K562 (cell line): ENCODE data around the gene DNAJC2. TPM values are rescaled to one million over a fixed set of nuclear protein-coding genes. Genes with fewer than 3 reads are reported as not detected.

ENCODE experiments used
- DPF2 ChIP-seq: fragments of 450-650 bp; IDR thresholded peaks from 2 replicates; pipeline ENCODE4 v1.6.1; 2016
- KHSRP ChIP-seq: fragments of 450-650 bp; IDR thresholded peaks from 2 replicates; pipeline ENCODE4 v1.6.1; 2017
- TARDBP ChIP-seq: fragments of 450-650 bp; IDR thresholded peaks from 2 replicates; pipeline ENCODE4 v1.6.1; 2016
- XRCC5 ChIP-seq: fragments of 200-400 bp; formaldehyde crosslinking; IDR thresholded peaks from 2 replicates; pipeline ENCODE4 v1.6.1; 2017; ENCODE audit warnings: low read depth, mild to moderate bottlenecking, low read length
- ZBTB11 ChIP-seq, 3 experiments: fragments of 200-800 bp in 1 of 3; fragments of 250-450 bp in 1 of 3; fragments of 450-650 bp in 1 of 3; sonication (Bioruptor Pico) in 1 of 3; sonication (Bioruptor generic) in 1 of 3; formaldehyde crosslinking in 1 of 3; IDR thresholded peaks; 2 replicates each; pipeline versions ENCODE4 v1.6.1 to v1.8.0; 2016 to 2022; ENCODE audit warnings: mild to moderate bottlenecking in 2 of 3, missing genetic modification characterization in 2 of 3, missing compliant biosample characterization in 1 of 3, moderate library complexity in 1 of 3
- ZBTB12 ChIP-seq: fragments of 250-450 bp; sonication (Bioruptor Pico); IDR thresholded peaks from 2 replicates; pipeline ENCODE4 v1.4.0; 2020
- ZBTB9 ChIP-seq: fragments of 450-650 bp; formaldehyde crosslinking; IDR thresholded peaks from 2 replicates; pipeline ENCODE4 v1.4.0; 2020; ENCODE audit warnings: mild to moderate bottlenecking, moderate library complexity
- polyA plus RNA-seq, 8 experiments: library from polyadenylated mRNA; depleted of rRNA in 4 of 8; stranded (reverse) in 5 of 8; unstranded in 3 of 8; fragments of >200 nt; fragmentation: Nextera tagmentation in 2 of 8; fragmentation: Illumina TruSeq in 1 of 8; extraction: Ambion mirVana in 2 of 8; extraction: Trizol in 1 of 8; gene quantifications; 2 replicates each; pipeline versions ENCODE4 v1.2.1 to v1.2.3, GENCODE V29; 2011 to 2014; ENCODE audit warnings: inconsistent platforms in 1 of 8, missing spikeins in 1 of 8
- total RNA-seq, 7 experiments: library from RNA; depleted of rRNA in 6 of 7; stranded (reverse); fragments of >200 nt in 6 of 7; fragmentation: Illumina TruSeq in 2 of 7; extraction: Trizol in 2 of 7; gene quantifications; 2 replicates each; pipeline versions ENCODE4 v1.2.1 to v1.2.3, GENCODE V29; 2011 to 2021; ENCODE audit warnings: low replicate concordance in 1 of 7

DNAJC2 gene
- total and polyA plus RNA-seq, 9 of the 15 experiments (the other 6 are each of a cell fraction or from before 2014, with no cell fraction given) = 40.2 to 157 (median 92.1) TPM

GRCh38 chr7:103349805-103350204 is 5.2 kb upstream of the DNAJC2 start (continued):
- TF ChIP-seq ZBTB11 (CRISPR knock-in tag; IDR thresholded peaks at IDR 0.05) (no peak), ZBTB12 (CRISPR knock-in tag) (no peak), DPF2 (0 out of 2 replicates have a peak, but pooled peaks have one; percentile 8), XRCC5 (no peak), KHSRP (0 out of 2 replicates have a peak, but pooled peaks have one; percentile 12), TARDBP (no peak), ZBTB9 (no peak)
